Bone marrow (tissue), 2 donors: ENCODE data around the gene OR4M2.
"Not testable (repeated sequence)": the region's sequence is repeated elsewhere in the genome, so short reads cannot be mapped to it uniquely, and the experiment has no call there.

Experiments
- DNase-seq, 2 donors: peaks; one replicate each; lab custom pipeline; 2025; lab: John Stamatoyannopoulos, UW

The OR4M2 gene

GRCh38 chr15:22080227-22080626, at the start of gene OR4M2:
Gene OR4M2, plus strand, starts transcription at chr15:22080527. Its CDS starts 98 bp downstream, at chr15:22080625.
- DNase-seq, result not testable (repeated sequence)

GRCh38 chr15:22069267-22069666, 11.1 kb upstream of the OR4M2 start:
- not testable (repeated sequence) for DNase-seq

GRCh38 chr15:22081386-22081785, 1.1 kb downstream of the OR4M2 start:
- DNase-seq, result not testable (repeated sequence)

GRCh38 chr15:22098616-22099253, 18.4 kb downstream of the OR4M2 start:
- not testable (repeated sequence) for DNase-seq

GRCh38 chr15:22099289-22099891, 19.1 kb downstream of the OR4M2 start:
- not testable (repeated sequence) for DNase-seq

- not testable (repeated sequence) for DNase-seq
Measured at GRCh38 chr15:22122033-22122432, 41.7 kb downstream of the OR4M2 start.
